HCT116 (cell line): Measurements from ENCODE around the gene CMPK2. TPM values are rescaled to one million over a fixed set of nuclear protein-coding genes. Genes with fewer than 3 reads are reported as not detected.

Experiments
- ATAC-seq: fragments of 200-7000 bp; cut with Tn5 transposase; 2 replicates; pipeline ENCODE4 v1.9.1; 2020; ENCODE audit warnings: mild to moderate bottlenecking, moderate library complexity
- BruUV-seq: library from RNA; stranded (reverse); fragments of 400-500 nt; replicated peaks from 2 replicates; lab custom pipeline; 2021; lab: Mats Ljungman, UMichigan
- CTCF ChIA-PET: fragments of 300-600 bp; sonication (Branson Sonifier 250); formaldehyde crosslinking; loops from one replicate; lab custom pipeline; 2021; ENCODE audit warnings: antibody characterized with exemption; lab: Charles Lee
- POLR2A ChIA-PET: fragments of 300-600, 350-600 bp; sonication (Branson Sonifier 250); formaldehyde crosslinking; loops from one replicate; lab custom pipeline; 2021; ENCODE audit warnings: antibody characterized with exemption; lab: Charles Lee
- RAD21 ChIA-PET, 2 experiments: fragments of 300-600 bp; sonication (Branson Sonifier 250); formaldehyde crosslinking; loops; one replicate each; lab custom pipeline; 2023; ENCODE audit warnings: low total read pairs in 2 of 2; ENCODE audit not compliant: uncharacterized antibody in 2 of 2, unreplicated experiment in 2 of 2, low non-redundant PET in 1 of 2; lab: Charles Lee
- DNase-seq: peaks from one replicate; pipeline ENCODE4 v3.0.0-alpha.2; 2010; ENCODE audit warnings: low read depth, low spot score
- H2AFZ ChIP-seq: fragments of 200-600 bp; shearing (Covaris generic), sonication (generic); 2 replicates; pipeline ENCODE4 v1.6.1; 2017; ENCODE audit warnings: low read depth, mixed run types, mixed read lengths, antibody characterized with exemption, low read length; ENCODE audit not compliant: poor library complexity, severe bottlenecking
- H3K27ac ChIP-seq: 2 replicates; pipeline ENCODE4 v1.5.1; 2012; ENCODE audit warnings: low read depth, low read length
- H3K27me3 ChIP-seq: fragments of 200-600 bp; sonication (generic); 2 replicates; pipeline ENCODE4 v1.6.1; 2016; ENCODE audit warnings: mixed run types, low read length, mixed read lengths; ENCODE audit not compliant: insufficient read depth
- H3K36me3 ChIP-seq, 2 experiments: fragments of 200-500 bp in 1 of 2; fragments of 200-600 bp in 1 of 2; sonication (Bioruptor generic) in 1 of 2; sonication (generic) in 1 of 2; 2 replicates each; pipeline versions ENCODE4 v1.5.1 to v1.6.1; 2014 to 2016; ENCODE audit warnings: low read length in 2 of 2, inconsistent platforms in 1 of 2, mixed read lengths in 1 of 2, mixed run types in 1 of 2; ENCODE audit not compliant: insufficient read depth in 2 of 2, control insufficient read depth in 1 of 2
- H3K4me1 ChIP-seq, 2 experiments: fragments of 200-600 bp in 1 of 2; sonication (generic) in 1 of 2; 2 replicates each; pipeline versions ENCODE4 v1.5.1 to v1.6.1; 2012 to 2017; ENCODE audit warnings: low read length in 2 of 2, inconsistent platforms in 1 of 2, mild to moderate bottlenecking in 1 of 2, mixed read lengths in 1 of 2, mixed run types in 1 of 2, moderate library complexity in 1 of 2; ENCODE audit not compliant: insufficient read depth in 2 of 2, control insufficient read depth in 1 of 2
- H3K4me2 ChIP-seq: fragments of 200-600 bp; sonication (generic); 2 replicates; pipeline ENCODE4 v1.6.1; 2017; ENCODE audit warnings: mixed run types, low read length, mixed read lengths
- H3K4me3 ChIP-seq, 2 experiments: fragments of 200-600 bp in 1 of 2; sonication (generic) in 1 of 2; replicated peaks in 1 of 2; 2 replicates each; pipeline ENCODE4 v1.5.1; 2011 to 2016; ENCODE audit warnings: low read length in 2 of 2, control low read depth in 1 of 2, low read depth in 1 of 2, mild to moderate bottlenecking in 1 of 2, mixed read lengths in 1 of 2, mixed run types in 1 of 2
- H3K79me2 ChIP-seq: fragments of 200-600 bp; sonication (generic); 2 replicates; pipeline ENCODE4 v1.6.1; 2017; ENCODE audit warnings: mild to moderate bottlenecking, mixed run types, low read length, moderate library complexity, mixed read lengths; ENCODE audit not compliant: insufficient read depth
- H3K9ac ChIP-seq: fragments of 200-600 bp; sonication (generic); 2 replicates; pipeline ENCODE4 v1.6.1; 2016; ENCODE audit warnings: low read length, mixed read lengths
- H3K9me2 ChIP-seq: fragments of 200-600 bp; sonication (generic), shearing (Covaris generic); 2 replicates; pipeline ENCODE4 v1.6.1; 2017; ENCODE audit warnings: mixed run types, mild to moderate bottlenecking, moderate library complexity; ENCODE audit not compliant: insufficient read depth
- H3K9me3 ChIP-seq, 2 experiments: fragments of 200-500 bp in 1 of 2; fragments of 200-600 bp in 1 of 2; sonication (Bioruptor generic) in 1 of 2; sonication (generic) in 1 of 2; 2 replicates each; pipeline ENCODE4 v1.6.1; 2014 to 2017; ENCODE audit warnings: low read length in 2 of 2, mixed read lengths in 2 of 2, inconsistent platforms in 1 of 2, low read depth in 1 of 2, mild to moderate bottlenecking in 1 of 2, mixed run types in 1 of 2, moderate library complexity in 1 of 2; ENCODE audit not compliant: control insufficient read depth in 1 of 2, insufficient read depth in 1 of 2
- H4K20me1 ChIP-seq: fragments of 200-600 bp; sonication (generic), shearing (Covaris generic); 2 replicates; pipeline ENCODE4 v1.6.1; 2017; ENCODE audit warnings: mixed run types, mild to moderate bottlenecking, moderate library complexity; ENCODE audit not compliant: insufficient read depth
- CBX3 ChIP-seq: IDR thresholded peaks from 2 replicates; pipeline ENCODE4 v1.6.1; 2012; ENCODE audit warnings: low read depth
- CEBPB ChIP-seq: IDR thresholded peaks from 2 replicates; pipeline ENCODE4 v1.6.1; 2012; ENCODE audit warnings: low read depth
- EGR1 ChIP-seq: IDR thresholded peaks from 2 replicates; pipeline ENCODE4 v1.6.1; 2012; ENCODE audit warnings: low read depth
- EZH2phosphoT487 ChIP-seq: fragments of 200-600 bp; IDR thresholded peaks from 2 replicates; pipeline ENCODE4 v1.6.1; 2018; ENCODE audit warnings: antibody characterized with exemption, borderline replicate concordance
- YY1 ChIP-seq: IDR thresholded peaks from 2 replicates; pipeline ENCODE4 v1.6.1; 2011; ENCODE audit warnings: low read length, low read depth, moderate library complexity, mild to moderate bottlenecking; ENCODE audit not compliant: insufficient replicate concordance; ENCODE audit errors: extremely low read depth
- ZFX ChIP-seq: fragments of 450-650 bp; IDR thresholded peaks from 2 replicates; pipeline ENCODE4 v1.6.1; 2017
- ZNF274 ChIP-seq: fragments of 200-500 bp; sonication (Bioruptor generic); IDR thresholded peaks from 2 replicates; pipeline ENCODE4 v1.6.1; 2014; ENCODE audit warnings: mild to moderate bottlenecking, low read depth, low read length, inconsistent platforms
- intact Hi-C: fragments of 100-400 bp; cut with micrococcal nuclease; formaldehyde crosslinking; loops from 2 replicates; pipeline ENCODE4 v1.10.0; 2022
- total RNA-seq: library from RNA; stranded (reverse); gene quantifications from one replicate; pipeline ENCODE4 v1.2.1, GENCODE V29; 2021; ENCODE audit not compliant: unreplicated experiment
- TF ChIP-seq, protein P1 (sequence below): IDR thresholded peaks from 2 replicates; pipeline ENCODE4 v1.6.1; 2012; ENCODE audit warnings: low read depth
- TF ChIP-seq, protein P2 (sequence below): IDR thresholded peaks from 2 replicates; pipeline ENCODE4 v1.6.1; 2011; ENCODE audit warnings: mild to moderate bottlenecking, low read length, moderate library complexity; ENCODE audit not compliant: insufficient replicate concordance; ENCODE audit errors: extremely low read depth

Gene CMPK2
- total RNA-seq, 1 experiment from 2014 or later, result 1.5 TPM

DNA sequence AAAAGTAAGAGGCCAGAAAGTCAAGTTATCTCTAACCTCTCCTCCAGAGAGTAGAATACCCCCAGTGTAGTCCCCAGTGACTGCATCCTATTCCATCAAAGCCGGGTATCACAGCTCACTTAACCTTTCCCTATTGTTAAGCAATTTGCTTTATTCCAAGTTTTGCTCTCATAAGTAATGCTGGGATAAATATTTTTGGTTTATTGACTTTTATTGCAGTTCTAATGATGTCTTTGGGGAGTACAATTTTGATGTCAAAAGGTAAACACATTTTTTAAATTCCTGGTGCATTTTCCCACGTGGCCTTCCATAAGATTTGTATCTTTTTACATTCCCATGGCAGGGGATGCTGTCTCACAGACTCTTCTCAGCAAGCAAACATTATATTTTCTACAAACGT is 43.3 kb downstream of the CMPK2 start:
- Histone ChIP-seq H3K36me3 (no peaks in the 10 kb centered on the region), H3K9me2 (no peaks in the 10 kb centered on the region), H3K9ac (no peak overlapping the region), H3K9me3 (no peaks in the 10 kb centered on the region), H3K4me1 (peaks cover 0 to 8% of the 10 kb centered on the region in 2 experiments; a peak in 2 of 4 replicates), H3K79me2 (no peaks in the 10 kb centered on the region), H2AFZ (no peak overlapping the region), H3K4me2 (no peak overlapping the region), H3K27me3 (peaks cover 34% of the 10 kb centered on the region), H3K27ac (no peak overlapping the region), H4K20me1 (no peaks in the 10 kb centered on the region), H3K4me3 (no peak overlapping the region)
- intact Hi-C loops, result loop anchor here (10.0 kb wide), 1 partner anchor 222 kb away; no protein-coding TSS in a partner anchor
- ChIA-PET RAD21 (no interaction called here), CTCF (no interaction called here), POLR2A (no interaction called here)
- no TSS peak for BruUV-seq
- DNase-seq (no peak), ATAC-seq (no peak)
- TF ChIP-seq, protein P1, sequence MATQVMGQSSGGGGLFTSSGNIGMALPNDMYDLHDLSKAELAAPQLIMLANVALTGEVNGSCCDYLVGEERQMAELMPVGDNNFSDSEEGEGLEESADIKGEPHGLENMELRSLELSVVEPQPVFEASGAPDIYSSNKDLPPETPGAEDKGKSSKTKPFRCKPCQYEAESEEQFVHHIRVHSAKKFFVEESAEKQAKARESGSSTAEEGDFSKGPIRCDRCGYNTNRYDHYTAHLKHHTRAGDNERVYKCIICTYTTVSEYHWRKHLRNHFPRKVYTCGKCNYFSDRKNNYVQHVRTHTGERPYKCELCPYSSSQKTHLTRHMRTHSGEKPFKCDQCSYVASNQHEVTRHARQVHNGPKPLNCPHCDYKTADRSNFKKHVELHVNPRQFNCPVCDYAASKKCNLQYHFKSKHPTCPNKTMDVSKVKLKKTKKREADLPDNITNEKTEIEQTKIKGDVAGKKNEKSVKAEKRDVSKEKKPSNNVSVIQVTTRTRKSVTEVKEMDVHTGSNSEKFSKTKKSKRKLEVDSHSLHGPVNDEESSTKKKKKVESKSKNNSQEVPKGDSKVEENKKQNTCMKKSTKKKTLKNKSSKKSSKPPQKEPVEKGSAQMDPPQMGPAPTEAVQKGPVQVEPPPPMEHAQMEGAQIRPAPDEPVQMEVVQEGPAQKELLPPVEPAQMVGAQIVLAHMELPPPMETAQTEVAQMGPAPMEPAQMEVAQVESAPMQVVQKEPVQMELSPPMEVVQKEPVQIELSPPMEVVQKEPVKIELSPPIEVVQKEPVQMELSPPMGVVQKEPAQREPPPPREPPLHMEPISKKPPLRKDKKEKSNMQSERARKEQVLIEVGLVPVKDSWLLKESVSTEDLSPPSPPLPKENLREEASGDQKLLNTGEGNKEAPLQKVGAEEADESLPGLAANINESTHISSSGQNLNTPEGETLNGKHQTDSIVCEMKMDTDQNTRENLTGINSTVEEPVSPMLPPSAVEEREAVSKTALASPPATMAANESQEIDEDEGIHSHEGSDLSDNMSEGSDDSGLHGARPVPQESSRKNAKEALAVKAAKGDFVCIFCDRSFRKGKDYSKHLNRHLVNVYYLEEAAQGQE, result no peak

DNA sequence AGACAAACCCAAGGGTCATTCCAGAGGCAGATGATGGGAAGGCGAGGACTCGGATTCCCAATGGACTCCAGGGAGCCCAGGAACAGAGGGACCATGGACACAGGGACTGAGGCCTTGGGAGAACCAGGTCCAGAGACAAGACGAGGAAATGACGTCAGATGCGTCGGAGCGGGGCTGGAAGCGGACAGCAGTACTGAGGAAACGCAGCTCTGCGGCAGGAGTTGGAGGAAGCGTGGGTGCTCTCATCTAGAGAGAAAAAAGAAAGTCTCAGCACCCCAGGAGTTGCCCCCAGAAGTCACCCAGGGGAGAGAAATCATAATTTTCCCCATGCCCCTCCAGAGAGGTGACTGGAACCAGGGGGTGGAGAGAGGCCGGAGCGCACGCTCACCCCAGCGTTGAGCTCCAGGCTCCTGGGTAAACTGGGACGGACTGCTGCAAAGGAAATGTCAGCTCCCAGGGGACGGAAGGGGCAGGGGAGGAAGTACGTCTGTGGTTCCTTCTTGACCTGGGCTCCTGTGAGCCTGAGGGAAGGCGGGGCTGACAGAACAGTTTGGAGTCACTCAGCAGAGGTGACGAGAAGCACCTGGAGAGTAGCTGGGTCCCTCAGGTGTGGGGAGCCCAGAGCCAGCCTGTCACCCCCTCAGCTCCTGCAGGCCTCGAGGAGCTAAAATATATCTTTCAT is 44.7 kb downstream of the CMPK2 start:
- no peak overlapping the region for H3K9ac ChIP-seq
- BruUV-seq, result no TSS peak
- TF ChIP-seq EGR1, result no peak
- no peak for TF ChIP-seq ZFX
- TF ChIP-seq CBX3, result no peak
- TF ChIP-seq EZH2phosphoT487, result no peak
- TF ChIP-seq, protein P2, sequence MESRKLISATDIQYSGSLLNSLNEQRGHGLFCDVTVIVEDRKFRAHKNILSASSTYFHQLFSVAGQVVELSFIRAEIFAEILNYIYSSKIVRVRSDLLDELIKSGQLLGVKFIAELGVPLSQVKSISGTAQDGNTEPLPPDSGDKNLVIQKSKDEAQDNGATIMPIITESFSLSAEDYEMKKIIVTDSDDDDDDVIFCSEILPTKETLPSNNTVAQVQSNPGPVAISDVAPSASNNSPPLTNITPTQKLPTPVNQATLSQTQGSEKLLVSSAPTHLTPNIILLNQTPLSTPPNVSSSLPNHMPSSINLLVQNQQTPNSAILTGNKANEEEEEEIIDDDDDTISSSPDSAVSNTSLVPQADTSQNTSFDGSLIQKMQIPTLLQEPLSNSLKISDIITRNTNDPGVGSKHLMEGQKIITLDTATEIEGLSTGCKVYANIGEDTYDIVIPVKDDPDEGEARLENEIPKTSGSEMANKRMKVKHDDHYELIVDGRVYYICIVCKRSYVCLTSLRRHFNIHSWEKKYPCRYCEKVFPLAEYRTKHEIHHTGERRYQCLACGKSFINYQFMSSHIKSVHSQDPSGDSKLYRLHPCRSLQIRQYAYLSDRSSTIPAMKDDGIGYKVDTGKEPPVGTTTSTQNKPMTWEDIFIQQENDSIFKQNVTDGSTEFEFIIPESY, result no peak
- TF ChIP-seq CEBPB, result no peak
- TF ChIP-seq YY1, result no peak
- no peak for TF ChIP-seq ZNF274
- TF ChIP-seq, all 23 proteins: peak for 0
- Histone ChIP-seq H3K4me1 (no peaks in the 10 kb centered on the region), H3K27ac (no peak overlapping the region), H3K27me3 (peaks cover 36% of the 10 kb centered on the region), H3K36me3 (no peaks in the 10 kb centered on the region), H3K4me3 (no peak overlapping the region), H3K4me2 (no peak overlapping the region), H4K20me1 (no peaks in the 10 kb centered on the region), H3K9me3 (no peaks in the 10 kb centered on the region), H3K79me2 (no peaks in the 10 kb centered on the region), H2AFZ (no peak overlapping the region), H3K9me2 (no peaks in the 10 kb centered on the region)
- POLR2A ChIA-PET, result no interaction called here
- CTCF ChIA-PET, result no interaction called here
- DNase-seq, result no peak
- intact Hi-C loops, result loop anchor here (10.0 kb wide), 1 partner anchor 224 kb away; no protein-coding TSS in a partner anchor
- no peak for ATAC-seq
- RAD21 ChIA-PET, result no interaction called here
